Ascending aorta (tissue), 2 donors: ENCODE measurements around the gene PLK2. TPM values are rescaled to one million over a fixed set of nuclear protein-coding genes. Genes with fewer than 3 reads are reported as not detected.

Source experiments
- DNase-seq, 2 donors: peaks; one replicate each; pipeline ENCODE4 v3.0.0-alpha.2; 2019; ENCODE audit warnings: low spot score in 2 of 2
- H3K27ac ChIP-seq, 2 donors: fragments of 200-600 bp; sonication (generic); one replicate each; pipeline ENCODE4 v1.5.1; 2016 to 2017; ENCODE audit warnings: mild to moderate bottlenecking in 1 of 2
- H3K27me3 ChIP-seq: fragments of 200-600 bp; sonication (generic); one replicate; pipeline ENCODE4 v1.5.1; 2017
- H3K36me3 ChIP-seq, 2 donors: fragments of 200-600 bp; sonication (generic); one replicate each; pipeline ENCODE4 v1.5.1; 2016
- H3K4me1 ChIP-seq, 2 donors: fragments of 200-600 bp; sonication (generic); one replicate each; pipeline ENCODE4 v1.5.1; 2016 to 2017; ENCODE audit warnings: mild to moderate bottlenecking in 1 of 2
- H3K4me3 ChIP-seq, 2 donors: fragments of 200-600 bp; sonication (generic); one replicate each; pipeline ENCODE4 v1.5.1; 2016 to 2017; ENCODE audit warnings: mild to moderate bottlenecking in 1 of 2
- H3K9me3 ChIP-seq, 2 donors: fragments of 200-600 bp; sonication (generic); one replicate each; pipeline ENCODE4 v1.5.1; 2016
- intact Hi-C: fragments of 100-400 bp; cut with DNase I; formaldehyde crosslinking; loops from one replicate; pipeline ENCODE4 v1.15.1; 2023
- total RNA-seq: library from RNA; depleted of rRNA; stranded (reverse); fragments of >200 nt; gene quantifications from one replicate; pipeline ENCODE4 v1.1.0, GENCODE V29; 2016
- TF ChIP-seq, protein P1 (sequence below), 3 experiments: fragments of 200-600 bp in 2 of 3; fragments of 450-650 bp in 1 of 3; sonication (generic) in 2 of 3; IDR thresholded peaks; one replicate each; pipeline ENCODE4 v1.5.1; 2016 to 2019; ENCODE audit warnings: antibody characterized with exemption in 3 of 3, mild to moderate bottlenecking in 1 of 3, moderate library complexity in 1 of 3

PLK2 gene
- total RNA-seq, 1 donor from 2014 or later = 69.1 TPM

DNA sequence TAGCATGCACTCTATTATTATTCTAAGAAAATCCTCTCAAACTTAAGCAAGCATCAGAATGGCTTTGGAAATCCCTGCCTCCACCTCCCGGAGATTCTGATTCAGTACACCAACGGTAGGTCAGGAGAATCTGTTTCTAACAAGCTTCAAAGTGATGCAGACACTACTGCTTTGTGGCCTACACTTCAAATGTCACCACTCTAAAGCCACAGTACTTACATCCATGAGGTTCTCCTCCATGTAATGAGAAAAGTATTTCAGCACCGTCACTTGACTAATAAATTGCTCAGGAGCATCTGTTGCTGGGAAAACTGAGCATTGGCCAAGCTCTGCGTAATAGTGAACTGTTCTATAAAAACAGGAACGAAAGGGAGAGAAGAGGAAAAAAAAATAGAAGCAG lies 4.8 kb downstream of the PLK2 start:
- Histone ChIP-seq H3K9me3 (no peaks in the 10 kb centered on the region), H3K4me1 (peaks cover 0 to 23% of the 10 kb centered on the region in 2 donors), H3K4me3 (peak overlapping the region; percentile 22 to 83), H3K27me3 (no peaks in the 10 kb centered on the region), H3K27ac (peak overlapping the region; percentile 28 to 32), H3K36me3 (peaks cover 12 to 49% of the 10 kb centered on the region in 2 donors)
- DNase-seq = no peak
- intact Hi-C loops = loop anchor here (5.0 to 10.0 kb wide), 4 partner anchors 50 to 472 kb away; no protein-coding TSS in a partner anchor
- TF ChIP-seq, protein P1, sequence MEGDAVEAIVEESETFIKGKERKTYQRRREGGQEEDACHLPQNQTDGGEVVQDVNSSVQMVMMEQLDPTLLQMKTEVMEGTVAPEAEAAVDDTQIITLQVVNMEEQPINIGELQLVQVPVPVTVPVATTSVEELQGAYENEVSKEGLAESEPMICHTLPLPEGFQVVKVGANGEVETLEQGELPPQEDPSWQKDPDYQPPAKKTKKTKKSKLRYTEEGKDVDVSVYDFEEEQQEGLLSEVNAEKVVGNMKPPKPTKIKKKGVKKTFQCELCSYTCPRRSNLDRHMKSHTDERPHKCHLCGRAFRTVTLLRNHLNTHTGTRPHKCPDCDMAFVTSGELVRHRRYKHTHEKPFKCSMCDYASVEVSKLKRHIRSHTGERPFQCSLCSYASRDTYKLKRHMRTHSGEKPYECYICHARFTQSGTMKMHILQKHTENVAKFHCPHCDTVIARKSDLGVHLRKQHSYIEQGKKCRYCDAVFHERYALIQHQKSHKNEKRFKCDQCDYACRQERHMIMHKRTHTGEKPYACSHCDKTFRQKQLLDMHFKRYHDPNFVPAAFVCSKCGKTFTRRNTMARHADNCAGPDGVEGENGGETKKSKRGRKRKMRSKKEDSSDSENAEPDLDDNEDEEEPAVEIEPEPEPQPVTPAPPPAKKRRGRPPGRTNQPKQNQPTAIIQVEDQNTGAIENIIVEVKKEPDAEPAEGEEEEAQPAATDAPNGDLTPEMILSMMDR (IDR thresholded peaks at IDR 0.05) = no peak

DNA sequence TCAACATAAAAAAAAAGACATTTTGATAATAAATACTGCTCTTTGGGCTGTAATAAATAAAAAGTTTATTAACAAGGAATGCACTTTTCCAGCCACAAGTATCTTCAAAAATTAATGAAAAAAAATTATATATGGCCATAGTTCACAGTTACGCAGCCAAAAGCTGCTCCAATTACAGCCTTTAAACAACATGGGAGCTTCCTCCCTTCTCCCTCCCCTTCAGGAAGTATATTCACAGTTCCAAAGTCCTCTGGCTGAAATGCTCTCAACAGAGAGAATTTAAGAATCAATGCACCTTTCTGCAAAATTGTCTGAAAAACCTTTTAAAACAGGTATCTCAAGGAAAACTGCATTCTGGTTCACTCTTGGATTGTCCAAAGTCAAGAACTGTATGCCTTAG lies 5.9 kb downstream of the PLK2 start:
- peaks cover 12 to 49% of the 10 kb centered on the region in 2 donors for H3K36me3 ChIP-seq
- TF ChIP-seq, protein P1 (IDR thresholded peaks at IDR 0.05) = no peak
- H3K27ac ChIP-seq = no peak overlapping the region
- no peaks in the 10 kb centered on the region for H3K9me3 ChIP-seq
- peak overlapping the region; percentile 22 to 83 for H3K4me3 ChIP-seq
- no peak for DNase-seq
- H3K4me1 ChIP-seq = peaks cover 0 to 23% of the 10 kb centered on the region in 2 donors
- intact Hi-C loops = loop anchor here (10.0 kb wide), 1 partner anchor 49 kb away; no protein-coding TSS in a partner anchor
- H3K27me3 ChIP-seq = no peaks in the 10 kb centered on the region

DNA sequence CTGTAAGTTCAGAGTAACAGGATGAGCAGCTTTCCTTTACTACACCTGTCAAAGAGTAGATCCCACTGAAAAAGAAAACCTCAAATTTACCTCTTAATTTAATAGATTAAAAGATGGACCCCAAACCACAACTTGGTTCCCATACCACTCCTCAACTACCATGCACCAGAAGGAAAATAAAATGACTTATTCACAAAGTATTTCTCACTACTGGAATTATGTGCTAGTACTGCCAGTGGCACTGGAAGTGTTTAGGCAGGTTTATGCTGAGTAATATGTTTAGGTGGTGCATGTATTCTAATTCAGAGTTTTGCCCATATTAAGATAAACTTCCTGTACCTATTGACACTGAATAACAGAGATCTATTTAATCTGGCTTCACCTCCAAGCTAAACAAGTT lies 6.6 kb downstream of the PLK2 start:
- peaks cover 0 to 23% of the 10 kb centered on the region in 2 donors for H3K4me1 ChIP-seq
- intact Hi-C loops = loop anchor here (10.0 kb wide), 1 partner anchor 49 kb away; no protein-coding TSS in a partner anchor
- no peak overlapping the region for H3K4me3 ChIP-seq
- TF ChIP-seq, protein P1 (IDR thresholded peaks at IDR 0.05) = no peak
- no peaks in the 10 kb centered on the region for H3K27me3 ChIP-seq
- no peaks in the 10 kb centered on the region for H3K9me3 ChIP-seq
- H3K27ac ChIP-seq = no peak overlapping the region
- peaks cover 12 to 48% of the 10 kb centered on the region in 2 donors for H3K36me3 ChIP-seq
- DNase-seq = no peak

DNA sequence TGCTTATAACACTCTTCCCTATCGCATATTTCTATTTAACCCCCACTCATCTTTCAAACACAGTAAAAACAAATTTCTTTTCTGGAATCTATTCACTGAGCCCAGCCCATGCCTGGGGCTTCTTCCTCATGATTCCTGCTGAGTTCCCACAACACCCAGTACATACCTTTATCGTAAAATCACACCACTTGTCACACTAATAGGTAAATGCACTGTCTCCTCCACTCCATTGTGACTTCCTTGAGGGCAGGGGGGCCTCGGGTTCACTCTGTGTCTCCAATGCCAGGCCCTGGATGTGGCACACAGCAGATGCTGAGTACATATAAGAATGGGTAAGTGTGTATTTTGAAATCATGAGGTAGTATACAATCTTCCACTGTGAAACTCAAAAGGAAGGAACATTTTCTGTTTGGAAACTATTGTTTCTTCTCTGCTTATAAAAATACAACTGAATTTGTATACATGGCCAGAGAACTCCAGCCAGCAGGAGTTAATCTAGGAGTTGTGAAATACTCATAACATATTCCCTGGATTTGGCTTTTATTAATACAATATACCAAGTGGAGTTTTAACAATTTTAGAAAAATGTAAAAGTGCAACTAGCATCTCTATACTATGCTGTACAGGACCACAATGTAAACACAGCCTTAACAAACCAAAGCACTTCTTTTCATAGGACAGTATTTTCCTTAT lies 7.2 kb downstream of the PLK2 start:
- H3K36me3 ChIP-seq = peaks cover 12 to 42% of the 10 kb centered on the region in 2 donors
- peak overlapping the region; percentile 4 to 14 for H3K27ac ChIP-seq
- no peaks in the 10 kb centered on the region for H3K27me3 ChIP-seq
- DNase-seq = no peak
- H3K9me3 ChIP-seq = no peaks in the 10 kb centered on the region
- intact Hi-C loops = loop anchor here (10.0 kb wide), 1 partner anchor 48 kb away; no protein-coding TSS in a partner anchor
- H3K4me1 ChIP-seq = peaks cover 0 to 23% of the 10 kb centered on the region in 2 donors
- TF ChIP-seq, protein P1 (IDR thresholded peaks at IDR 0.05) = no peak
- no peak overlapping the region for H3K4me3 ChIP-seq

DNA sequence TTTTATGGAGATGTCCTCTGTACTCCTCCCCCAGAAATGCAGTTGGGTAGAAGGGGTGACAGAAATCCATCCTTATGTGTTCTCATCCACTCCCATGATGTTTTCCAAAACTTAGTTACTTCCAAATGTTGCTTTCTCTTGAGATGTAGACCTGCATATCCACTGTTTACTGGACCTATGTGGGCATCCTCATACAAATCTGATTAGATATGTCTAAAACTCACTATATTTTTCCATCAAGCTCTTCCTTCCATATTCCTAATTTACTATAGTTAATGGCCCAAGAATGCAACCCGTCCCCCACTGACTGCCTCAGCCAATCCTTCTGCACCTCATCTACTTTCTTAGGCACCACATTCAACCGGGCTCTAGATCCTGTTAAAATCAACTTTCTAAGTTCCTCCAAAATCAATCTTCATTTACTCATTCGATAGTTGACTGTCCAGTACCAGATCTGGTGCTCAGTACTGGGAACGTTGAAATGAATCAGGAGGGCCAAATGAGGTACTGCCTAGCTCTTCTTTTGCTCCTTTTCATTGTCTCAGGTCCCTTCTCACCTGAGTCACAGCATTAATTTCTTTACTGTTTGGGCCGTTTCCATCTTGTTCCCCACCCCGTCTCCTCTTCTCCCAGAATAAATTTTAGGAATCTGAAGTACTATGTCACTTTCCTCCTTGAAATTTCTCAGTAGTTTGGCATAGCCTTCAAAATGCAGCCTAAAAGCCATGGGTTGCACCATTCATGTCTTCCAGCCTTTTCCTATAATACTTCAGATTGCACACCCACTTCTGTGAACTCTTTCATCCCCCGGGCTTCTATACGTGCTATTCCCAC lies 7.9 kb downstream of the PLK2 start:
- intact Hi-C loops = loop anchor here (10.0 kb wide), 1 partner anchor 47 kb away; no protein-coding TSS in a partner anchor
- Histone ChIP-seq H3K4me1 (peaks cover 0 to 21% of the 10 kb centered on the region in 2 donors), H3K9me3 (no peaks in the 10 kb centered on the region), H3K27me3 (no peaks in the 10 kb centered on the region), H3K27ac (peak overlapping the region in 1 of 2 donors; percentile 4), H3K4me3 (no peak overlapping the region), H3K36me3 (peaks cover 12 to 35% of the 10 kb centered on the region in 2 donors)
- TF ChIP-seq, protein P1 (IDR thresholded peaks at IDR 0.05) = no peak
- DNase-seq = no peak
